Activated naive CD4-positive, alpha-beta T cell treated with anti-CD3 and anti-CD28 coated beads, Interleukin-2, amount 10 ng/mL, durations not matched to agents 7 days and 5 days (primary cell): Measurements from ENCODE around the gene HNRNPH2.

Experiments
- CTCF ChIA-PET: fragments of 350-600 bp; sonication (Branson Sonifier 250); formaldehyde crosslinking; loops from one replicate; lab custom pipeline; 2021; ENCODE audit warnings: antibody characterized with exemption; lab: Charles Lee
- DNase-seq: peaks from one replicate; pipeline ENCODE4 v3.0.0-alpha.2; 2020
- H3K27ac Mint-ChIP-seq: one replicate; pipeline ENCODE4 v1.8.0; 2021; ENCODE audit warnings: mild to moderate bottlenecking, moderate library complexity, mixed read lengths
- H3K27me3 Mint-ChIP-seq: one replicate; pipeline ENCODE4 v1.8.0; 2021; ENCODE audit warnings: mild to moderate bottlenecking, mixed read lengths
- H3K36me3 Mint-ChIP-seq: one replicate; pipeline ENCODE4 v1.8.0; 2021; ENCODE audit warnings: mixed read lengths
- H3K4me1 Mint-ChIP-seq: one replicate; pipeline ENCODE4 v1.8.0; 2021; ENCODE audit warnings: mixed read lengths
- H3K4me3 Mint-ChIP-seq: one replicate; pipeline ENCODE4 v1.8.0; 2021; ENCODE audit warnings: mild to moderate bottlenecking, moderate library complexity, mixed read lengths
- H3K9me3 Mint-ChIP-seq: one replicate; pipeline ENCODE4 v1.8.0; 2021; ENCODE audit warnings: mixed read lengths

The HNRNPH2 gene

DNA sequence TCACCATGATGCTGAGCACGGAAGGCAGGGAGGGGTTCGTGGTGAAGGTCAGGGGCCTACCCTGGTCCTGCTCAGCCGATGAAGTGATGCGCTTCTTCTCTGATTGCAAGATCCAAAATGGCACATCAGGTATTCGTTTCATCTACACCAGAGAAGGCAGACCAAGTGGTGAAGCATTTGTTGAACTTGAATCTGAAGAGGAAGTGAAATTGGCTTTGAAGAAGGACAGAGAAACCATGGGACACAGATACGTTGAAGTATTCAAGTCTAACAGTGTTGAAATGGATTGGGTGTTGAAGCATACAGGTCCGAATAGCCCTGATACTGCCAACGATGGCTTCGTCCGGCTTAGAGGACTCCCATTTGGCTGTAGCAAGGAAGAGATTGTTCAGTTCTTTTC, 4.0 kb downstream of the HNRNPH2 start:
- no peaks in the 10 kb centered on the region for H3K27me3 Mint-ChIP-seq
- H3K9me3 Mint-ChIP-seq, result no peaks in the 10 kb centered on the region
- no peak overlapping the region for H3K4me3 Mint-ChIP-seq
- H3K27ac Mint-ChIP-seq, result no peak overlapping the region
- peaks cover 12% of the 10 kb centered on the region for H3K36me3 Mint-ChIP-seq
- DNase-seq, result no peak
- CTCF ChIA-PET, result no interaction called here
- H3K4me1 Mint-ChIP-seq, result peaks cover 39% of the 10 kb centered on the region

- H3K36me3 Mint-ChIP-seq, result peaks cover 10% of the 10 kb centered on the region
- peaks cover 52% of the 10 kb centered on the region for H3K4me1 Mint-ChIP-seq
- no peaks in the 10 kb centered on the region for H3K9me3 Mint-ChIP-seq
- H3K4me3 Mint-ChIP-seq, result no peak overlapping the region
- H3K27me3 Mint-ChIP-seq, result peaks cover 3% of the 10 kb centered on the region
- DNase-seq, result peak; percentile 29
- CTCF ChIA-PET, result interaction anchor here (1.0 to 3.8 kb wide), 5 partner anchors 8 to 388 kb away, joined by 3 to 18 read pairs (median 5); no protein-coding TSS in a partner anchor
- H3K27ac Mint-ChIP-seq, result peak overlapping the region; percentile 52
These were observed 7.4 kb downstream of the HNRNPH2 start for GRCh38 chrX:101415180-101416145.

DNA sequence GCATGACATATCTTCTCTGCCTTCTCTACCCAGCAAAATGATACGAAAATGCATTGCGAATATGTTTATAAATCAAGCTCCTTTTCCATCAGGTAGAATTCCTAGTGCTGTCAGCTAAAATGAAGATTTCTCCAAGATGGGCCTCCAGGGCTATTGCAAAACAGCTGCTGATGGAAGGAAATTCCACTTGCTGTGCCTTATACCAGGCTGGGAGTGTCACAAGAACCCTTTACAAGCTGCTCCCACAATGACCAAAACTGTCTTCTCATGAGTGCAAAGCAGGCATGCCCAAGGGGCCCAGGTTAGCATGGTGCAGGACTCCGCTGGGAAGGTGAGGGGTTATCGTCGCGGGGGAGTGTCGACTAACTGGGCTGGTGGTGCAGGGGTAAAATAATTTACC, 8.7 kb downstream of the HNRNPH2 start:
- peak overlapping the region; percentile 37 for H3K27ac Mint-ChIP-seq
- no peak overlapping the region for H3K4me3 Mint-ChIP-seq
- no peak for DNase-seq
- H3K36me3 Mint-ChIP-seq, result peaks cover 10% of the 10 kb centered on the region
- H3K9me3 Mint-ChIP-seq, result no peaks in the 10 kb centered on the region
- CTCF ChIA-PET, result interaction anchor here (1.0 to 3.8 kb wide), 4 partner anchors 179 to 387 kb away, joined by 3 to 18 read pairs (median 4); no protein-coding TSS in a partner anchor
- peaks cover 46% of the 10 kb centered on the region for H3K4me1 Mint-ChIP-seq
- peaks cover 3% of the 10 kb centered on the region for H3K27me3 Mint-ChIP-seq

GRCh38 chrX:101417190-101417589, 9.2 kb downstream of the HNRNPH2 start:
- no peaks in the 10 kb centered on the region for H3K9me3 Mint-ChIP-seq
- H3K27me3 Mint-ChIP-seq, result peaks cover 3% of the 10 kb centered on the region
- H3K36me3 Mint-ChIP-seq, result peaks cover 10% of the 10 kb centered on the region
- CTCF ChIA-PET, result interaction anchor here (1.4 to 3.8 kb wide), 3 partner anchors 179 to 387 kb away, joined by 3 to 18 read pairs (median 5); no protein-coding TSS in a partner anchor
- no peak for DNase-seq
- H3K27ac Mint-ChIP-seq, result peak overlapping the region; percentile 60
- peak overlapping the region; percentile 83 for H3K4me3 Mint-ChIP-seq
- H3K4me1 Mint-ChIP-seq, result peaks cover 41% of the 10 kb centered on the region

GRCh38 chrX:101417981-101418841, 10.2 kb downstream of the HNRNPH2 start:
- Mint-ChIP-seq H3K4me1 (peaks cover 32% of the 10 kb centered on the region), H3K4me3 (peak overlapping the region; percentile 83), H3K9me3 (no peaks in the 10 kb centered on the region), H3K27ac (peak overlapping the region; percentile 87), H3K36me3 (peaks cover under 1% of the 10 kb centered on the region), H3K27me3 (peaks cover 3% of the 10 kb centered on the region)
- peak; percentile 51 for DNase-seq
- CTCF ChIA-PET, result interaction anchor here (0.8 kb wide), 1 partner anchor 341 kb away, joined by 3 read pairs; no protein-coding TSS in a partner anchor

GRCh38 chrX:101419489-101419888, 11.5 kb downstream of the HNRNPH2 start:
- DNase-seq, result no peak
- peaks cover 30% of the 10 kb centered on the region for H3K4me1 Mint-ChIP-seq
- CTCF ChIA-PET, result interaction anchor here (0.7 to 0.8 kb wide), 2 partner anchors 9 to 176 kb away, joined by 3 to 4 read pairs; no protein-coding TSS in a partner anchor
- no peaks in the 10 kb centered on the region for H3K9me3 Mint-ChIP-seq
- H3K27ac Mint-ChIP-seq, result no peak overlapping the region
- peak overlapping the region; percentile 83 for H3K4me3 Mint-ChIP-seq
- peaks cover 3% of the 10 kb centered on the region for H3K27me3 Mint-ChIP-seq
- no peaks in the 10 kb centered on the region for H3K36me3 Mint-ChIP-seq

DNA sequence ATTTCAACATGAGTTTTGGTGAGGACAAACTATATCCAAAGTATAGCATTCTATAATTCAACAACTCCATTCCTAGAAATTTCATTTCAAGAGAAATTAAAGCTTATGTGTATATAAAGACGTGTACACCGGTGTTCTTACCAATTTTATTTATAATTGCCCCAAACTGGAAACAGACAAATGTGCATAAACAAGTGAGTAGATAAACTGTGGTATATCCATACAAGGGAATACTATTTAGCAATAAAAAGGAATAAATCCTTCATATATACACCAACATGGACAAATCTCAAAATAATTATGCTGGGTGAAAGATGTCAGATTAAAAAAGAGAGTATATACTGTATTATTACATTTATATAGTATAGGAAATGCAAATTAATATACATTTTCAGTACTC, 19.9 kb downstream of the HNRNPH2 start:
- Mint-ChIP-seq H3K27ac (no peak overlapping the region), H3K36me3 (peaks cover 10% of the 10 kb centered on the region), H3K27me3 (no peaks in the 10 kb centered on the region), H3K4me1 (peaks cover 12% of the 10 kb centered on the region), H3K4me3 (no peak overlapping the region), H3K9me3 (no peaks in the 10 kb centered on the region)
- CTCF ChIA-PET, result no interaction called here
- no peak for DNase-seq

DNA sequence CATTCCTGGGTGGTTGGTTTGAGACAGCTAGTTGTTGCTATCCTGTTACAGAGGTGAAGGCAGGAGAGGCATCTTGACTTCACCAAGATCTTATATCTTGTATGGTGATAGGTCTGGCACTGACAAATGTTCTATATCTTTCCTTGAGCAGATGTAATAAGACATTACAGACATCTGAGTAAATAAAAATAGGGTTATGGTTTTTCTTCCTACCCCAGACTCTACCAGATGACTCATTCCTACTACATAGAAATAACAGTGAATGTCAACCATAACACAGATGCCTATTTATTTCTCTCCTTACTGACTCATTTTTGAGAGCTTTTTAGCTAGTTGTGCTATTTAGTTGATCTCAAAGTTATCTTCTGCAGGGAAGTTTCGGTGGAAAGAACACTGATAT, 21.9 kb downstream of the HNRNPH2 start:
- Mint-ChIP-seq H3K27me3 (no peaks in the 10 kb centered on the region), H3K36me3 (peaks cover 6% of the 10 kb centered on the region), H3K27ac (no peak overlapping the region), H3K4me3 (no peak overlapping the region), H3K4me1 (peaks cover 12% of the 10 kb centered on the region), H3K9me3 (peaks cover 2% of the 10 kb centered on the region)
- CTCF ChIA-PET, result no interaction called here
- DNase-seq, result no peak

- CTCF ChIA-PET, result no interaction called here
- no peak for DNase-seq
- peak overlapping the region; percentile 28 for H3K27ac Mint-ChIP-seq
- H3K36me3 Mint-ChIP-seq, result peaks cover 4% of the 10 kb centered on the region
- no peak overlapping the region for H3K4me3 Mint-ChIP-seq
- peaks cover 12% of the 10 kb centered on the region for H3K4me1 Mint-ChIP-seq
- no peaks in the 10 kb centered on the region for H3K27me3 Mint-ChIP-seq
- H3K9me3 Mint-ChIP-seq, result peaks cover 2% of the 10 kb centered on the region
These were observed 22.5 kb downstream of the HNRNPH2 start for GRCh38 chrX:101430457-101431078.

GRCh38 chrX:101442085-101442484, 34.1 kb downstream of the HNRNPH2 start:
- Mint-ChIP-seq H3K4me3 (no peak overlapping the region), H3K27me3 (no peaks in the 10 kb centered on the region), H3K9me3 (peaks cover 1% of the 10 kb centered on the region), H3K36me3 (peaks cover 21% of the 10 kb centered on the region), H3K27ac (no peak overlapping the region), H3K4me1 (peaks cover 6% of the 10 kb centered on the region)
- CTCF ChIA-PET, result no interaction called here
- no peak for DNase-seq

DNA sequence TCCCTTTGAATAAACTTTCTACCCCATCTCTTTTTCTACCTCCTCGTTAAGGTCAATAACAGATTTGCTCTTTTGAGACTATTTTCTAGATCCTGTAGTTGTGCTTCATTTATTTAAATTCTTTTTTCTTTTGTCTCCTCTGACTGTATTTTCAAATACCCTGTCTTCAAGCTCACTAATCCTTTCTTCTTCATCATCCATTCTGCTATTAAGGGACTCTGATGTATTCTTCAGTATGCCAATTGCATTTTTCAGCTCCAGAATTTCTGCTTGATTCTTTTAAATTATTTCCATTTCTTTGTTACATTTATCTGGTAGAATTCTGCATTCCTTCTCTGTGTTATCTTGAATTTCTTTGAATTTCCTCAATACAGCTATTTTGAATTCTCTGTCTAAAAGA, 41.3 kb downstream of the HNRNPH2 start:
- no peaks in the 10 kb centered on the region for H3K9me3 Mint-ChIP-seq
- peaks cover 11% of the 10 kb centered on the region for H3K4me1 Mint-ChIP-seq

DNA sequence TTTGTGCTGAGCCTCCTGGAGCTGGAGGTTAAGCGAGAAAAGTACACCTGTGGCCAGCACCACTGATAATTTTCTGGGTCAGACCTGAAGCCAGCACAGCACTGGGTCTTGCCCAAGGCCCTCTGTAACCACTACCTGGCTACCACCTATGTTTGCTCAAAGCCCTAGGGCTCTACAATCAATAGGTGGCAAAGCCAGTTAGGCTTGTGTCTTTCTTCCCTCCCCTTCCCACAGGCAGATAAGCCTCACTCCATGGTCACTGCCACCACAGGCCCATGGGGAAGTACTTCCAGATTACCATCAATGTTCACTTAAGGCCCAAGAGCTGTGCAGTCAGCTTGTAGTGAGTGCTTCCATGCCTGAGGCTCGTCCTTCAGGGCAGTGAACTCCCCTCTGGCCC, 42.1 kb downstream of the HNRNPH2 start:
- CTCF ChIA-PET, result no interaction called here
- H3K9me3 Mint-ChIP-seq, result no peaks in the 10 kb centered on the region
- no peaks in the 10 kb centered on the region for H3K27me3 Mint-ChIP-seq
- no peak for DNase-seq
- H3K36me3 Mint-ChIP-seq, result peaks cover 3% of the 10 kb centered on the region
- peaks cover 11% of the 10 kb centered on the region for H3K4me1 Mint-ChIP-seq
- no peak overlapping the region for H3K27ac Mint-ChIP-seq
- no peak overlapping the region for H3K4me3 Mint-ChIP-seq

More for the DNA sequence above, 41.3 kb downstream of the HNRNPH2 start:
- CTCF ChIA-PET, result no interaction called here
- no peak for DNase-seq
- Mint-ChIP-seq H3K27me3 (no peaks in the 10 kb centered on the region), H3K27ac (no peak overlapping the region), H3K4me3 (no peak overlapping the region), H3K36me3 (peaks cover 3% of the 10 kb centered on the region)

GRCh38 chrX:101450961-101451360, 42.9 kb downstream of the HNRNPH2 start:
- no peaks in the 10 kb centered on the region for H3K27me3 Mint-ChIP-seq
- no peak overlapping the region for H3K4me3 Mint-ChIP-seq
- H3K36me3 Mint-ChIP-seq, result peaks cover 3% of the 10 kb centered on the region
- H3K27ac Mint-ChIP-seq, result no peak overlapping the region
- no peak for DNase-seq
- peaks cover 8% of the 10 kb centered on the region for H3K4me1 Mint-ChIP-seq
- no peaks in the 10 kb centered on the region for H3K9me3 Mint-ChIP-seq
- CTCF ChIA-PET, result no interaction called here
